Type B pancreatic cell (in vitro differentiated cells): ENCODE data around the gene NELFCD. TPM values are rescaled to one million over a fixed set of nuclear protein-coding genes. Genes with fewer than 3 reads are reported as not detected.
A peak's percentile ranks its signal among the peaks of the same experiment; 100 is the strongest.

Source experiments
- DNase-seq: peaks from one replicate; pipeline ENCODE4 v3.0.0; 2021; ENCODE audit warnings: mixed read lengths; ENCODE audit not compliant: unreplicated experiment; ENCODE audit errors: extremely low spot score
- H3K27ac Mint-ChIP-seq: 2 replicates; pipeline ENCODE4 v1.8.0; 2021; ENCODE audit warnings: mild to moderate bottlenecking, mixed read lengths
- H3K27me3 Mint-ChIP-seq: 2 replicates; pipeline ENCODE4 v1.8.0; 2021; ENCODE audit warnings: mixed read lengths
- H3K36me3 Mint-ChIP-seq: 2 replicates; pipeline ENCODE4 v1.8.0; 2021; ENCODE audit warnings: mixed read lengths
- H3K4me1 Mint-ChIP-seq: one replicate; pipeline ENCODE4 v1.8.0; 2021; ENCODE audit warnings: mixed read lengths; ENCODE audit not compliant: unreplicated experiment
- H3K4me3 Mint-ChIP-seq: 2 replicates; pipeline ENCODE4 v1.8.0; 2021; ENCODE audit warnings: mild to moderate bottlenecking, mixed read lengths
- H3K9me3 Mint-ChIP-seq: 2 replicates; pipeline ENCODE4 v1.8.0; 2021; ENCODE audit warnings: mixed read lengths
- CTCF ChIP-seq: fragments of 200-600 bp; sonication (generic); conservative IDR thresholded peaks from 2 replicates; pipeline ENCODE4 v1.5.0; 2021; ENCODE audit warnings: antibody characterized with exemption, mild to moderate bottlenecking
- total RNA-seq: library from RNA; stranded (reverse); gene quantifications from 2 replicates; pipeline ENCODE4 v1.2.1, GENCODE V29; 2021; ENCODE audit warnings: low replicate concordance

The NELFCD gene
- total RNA-seq, 1 donor from 2014 or later: 110 TPM

DNA sequence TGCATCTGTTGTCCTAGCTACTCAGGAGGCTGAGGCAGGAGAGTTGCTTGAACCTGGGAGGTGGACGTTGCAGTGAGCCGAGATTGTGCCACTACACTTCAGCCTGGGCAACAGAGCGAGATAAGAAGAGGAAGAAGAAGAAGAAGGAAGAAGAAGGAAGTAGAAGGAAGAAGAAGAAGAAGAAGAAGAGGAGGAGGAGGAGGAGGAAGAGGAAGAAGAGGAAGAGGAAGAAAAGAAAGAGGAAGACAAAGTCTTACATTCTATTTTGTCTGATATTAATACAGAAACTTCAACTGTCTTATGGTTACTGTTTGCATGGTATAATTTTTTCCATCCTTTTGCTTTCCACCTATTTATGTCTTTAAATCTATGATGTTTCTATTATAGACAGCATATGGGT lies 7.2 kb upstream of the NELFCD start:
- no peak overlapping the region for H3K4me3 Mint-ChIP-seq
- H3K36me3 Mint-ChIP-seq: no peaks in the 10 kb centered on the region
- H3K4me1 Mint-ChIP-seq: peaks cover 4% of the 10 kb centered on the region
- peaks cover 13% of the 10 kb centered on the region for H3K9me3 Mint-ChIP-seq
- DNase-seq: no peak
- peaks cover 3% of the 10 kb centered on the region for H3K27me3 Mint-ChIP-seq
- no peak overlapping the region for H3K27ac Mint-ChIP-seq
- TF ChIP-seq CTCF: no peak

GRCh38 chr20:58975353-58975752 lies 5.7 kb upstream of the NELFCD start:
- no peaks in the 10 kb centered on the region for H3K27me3 Mint-ChIP-seq
- H3K36me3 Mint-ChIP-seq: no peaks in the 10 kb centered on the region
- no peak overlapping the region for H3K27ac Mint-ChIP-seq
- peaks cover 4% of the 10 kb centered on the region for H3K4me1 Mint-ChIP-seq
- DNase-seq: no peak
- no peak for TF ChIP-seq CTCF
- no peak overlapping the region for H3K4me3 Mint-ChIP-seq
- H3K9me3 Mint-ChIP-seq: peaks cover 13% of the 10 kb centered on the region

DNA sequence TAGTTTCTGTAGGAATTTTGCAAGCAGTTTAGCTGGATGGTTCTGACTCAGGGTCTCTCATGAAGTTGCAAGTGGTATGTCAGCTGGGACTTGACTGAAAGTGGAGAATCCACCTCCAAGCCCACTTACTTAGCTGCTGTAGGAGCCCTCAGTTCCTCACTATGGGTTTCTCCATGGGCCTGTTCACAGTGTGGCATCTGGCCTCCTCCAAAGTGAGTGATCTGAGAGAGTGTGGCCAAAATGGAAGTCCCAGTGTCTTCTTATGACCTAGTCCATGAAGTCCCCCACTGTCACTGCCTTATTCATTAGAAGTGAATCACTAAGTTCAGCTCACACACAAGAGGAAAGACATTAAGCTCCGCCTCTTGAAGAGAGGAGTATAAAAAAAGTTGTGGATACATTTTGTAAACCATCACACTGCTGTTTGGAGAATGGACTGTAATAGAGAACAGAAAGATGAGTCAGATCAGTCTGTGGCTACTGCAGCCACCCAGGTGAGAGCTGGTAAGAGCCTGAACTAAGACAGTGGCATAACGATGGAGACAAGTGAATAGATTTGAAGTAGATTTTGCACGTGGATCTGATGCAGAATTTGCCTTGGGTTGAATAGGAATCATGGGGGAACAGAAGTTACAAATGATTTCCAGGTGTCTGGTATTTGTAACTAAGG lies 4.9 kb upstream of the NELFCD start:
- no peaks in the 10 kb centered on the region for H3K36me3 Mint-ChIP-seq
- DNase-seq: no peak
- no peaks in the 10 kb centered on the region for H3K27me3 Mint-ChIP-seq
- H3K27ac Mint-ChIP-seq: no peak overlapping the region
- H3K4me3 Mint-ChIP-seq: no peak overlapping the region
- H3K9me3 Mint-ChIP-seq: peaks cover 13% of the 10 kb centered on the region
- no peak for TF ChIP-seq CTCF
- H3K4me1 Mint-ChIP-seq: peaks cover 4% of the 10 kb centered on the region

DNA sequence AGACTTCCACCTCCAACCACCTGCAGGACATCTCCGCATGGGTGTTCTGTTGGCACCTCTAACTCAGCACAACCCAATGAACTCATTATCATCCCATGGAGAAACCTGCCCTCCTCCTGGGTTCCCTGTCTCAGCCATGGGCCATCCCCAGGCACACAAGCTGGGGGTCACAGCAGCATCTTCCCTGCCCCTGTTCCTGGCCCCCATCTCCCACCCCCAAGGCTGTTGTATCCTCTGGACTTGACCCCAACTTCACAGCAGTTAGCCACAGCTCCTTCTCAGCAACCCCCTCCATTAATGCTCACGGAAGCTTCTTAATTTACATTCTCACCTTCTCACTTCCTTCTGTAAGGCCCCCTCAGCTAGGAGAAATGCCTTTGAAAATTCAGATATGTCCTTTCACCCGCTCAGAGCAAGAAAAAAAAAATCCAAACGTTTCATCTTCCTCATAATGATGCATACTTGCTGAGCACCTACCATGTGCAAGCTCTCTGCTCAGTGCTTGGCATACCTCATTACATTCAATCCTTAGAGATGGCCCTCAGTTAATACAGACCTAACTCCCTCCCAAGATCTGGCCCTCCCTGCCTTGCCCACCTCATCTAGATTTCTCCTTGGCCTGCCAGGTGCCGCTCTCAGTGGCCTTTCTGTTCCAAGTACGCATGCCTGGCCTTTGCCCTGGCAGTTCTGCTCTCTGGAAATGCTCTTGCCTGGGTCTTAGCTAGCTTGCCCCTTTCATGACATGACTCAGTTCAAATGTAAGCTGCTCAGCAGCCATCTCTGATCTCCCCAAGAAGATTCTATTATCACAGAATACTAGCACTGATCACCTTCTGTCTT lies 2.5 kb upstream of the NELFCD start:
- Mint-ChIP-seq H3K9me3 (peaks cover 13% of the 10 kb centered on the region), H3K36me3 (peaks cover 5% of the 10 kb centered on the region), H3K27ac (no peak overlapping the region), H3K4me3 (peak overlapping the region; percentile 19), H3K4me1 (peaks cover 11% of the 10 kb centered on the region), H3K27me3 (no peaks in the 10 kb centered on the region)
- no peak for TF ChIP-seq CTCF
- no peak for DNase-seq

DNA sequence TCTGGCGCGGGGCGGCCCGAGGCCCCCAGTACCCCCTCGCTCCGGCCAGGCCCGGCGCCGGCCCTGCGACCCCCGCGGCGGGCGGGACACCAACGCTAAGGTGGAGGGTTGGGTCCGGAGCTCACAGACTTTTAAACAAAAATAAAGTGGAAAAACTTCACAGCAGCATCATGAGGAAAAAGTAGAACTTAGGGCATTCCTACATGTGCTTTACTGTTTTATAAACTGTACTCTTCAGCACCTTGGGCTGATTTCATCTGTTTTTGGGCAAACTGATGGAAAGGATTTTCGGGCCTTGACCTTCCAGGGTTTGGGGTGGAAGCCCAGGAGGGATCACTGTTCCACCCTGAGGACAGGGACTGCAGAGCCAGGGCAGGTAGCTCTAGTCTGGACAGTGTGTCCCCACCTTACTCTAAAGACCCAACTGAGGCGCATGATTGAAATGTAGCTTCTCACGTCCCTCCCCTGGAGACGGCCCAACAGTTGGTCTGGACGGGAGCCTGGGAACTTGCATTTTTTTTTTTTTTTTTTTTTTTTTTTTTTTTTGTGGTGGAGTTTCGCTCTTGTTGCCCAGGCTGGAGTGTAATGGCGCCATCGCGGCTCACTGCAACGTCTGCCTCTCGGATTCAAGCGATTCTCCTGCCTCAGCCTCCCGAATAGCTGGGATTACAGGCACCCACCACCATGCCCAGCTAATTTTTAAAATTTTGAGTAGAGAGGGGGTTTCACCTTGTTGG lies 740 bp downstream of the NELFCD start:
- DNase-seq: peak; percentile 42
- H3K4me3 Mint-ChIP-seq: peak overlapping the region; percentile 94
- H3K9me3 Mint-ChIP-seq: peaks cover 5% of the 10 kb centered on the region
- peaks cover 26% of the 10 kb centered on the region for H3K36me3 Mint-ChIP-seq
- H3K27ac Mint-ChIP-seq: peak overlapping the region; percentile 85
- no peak for TF ChIP-seq CTCF
- peaks cover 32% of the 10 kb centered on the region for H3K4me1 Mint-ChIP-seq
- no peaks in the 10 kb centered on the region for H3K27me3 Mint-ChIP-seq
